Parathyroid adenoma (tissue), 2 donors: ENCODE results near the gene FN3K.
"Not testable (repeated sequence)": the region's sequence is repeated elsewhere in the genome, so short reads cannot be mapped to it uniquely, and the experiment has no call there.

Experiments used
- H2AFZ ChIP-seq: fragments of 300-600 bp; sonication (generic); one replicate; pipeline ENCODE4 v1.7.0; 2017; ENCODE audit warnings: antibody characterized with exemption, mild to moderate bottlenecking
- H3K27ac ChIP-seq: fragments of 300-600 bp; sonication (generic); one replicate; pipeline ENCODE4 v1.7.0; 2017
- H3K27me3 ChIP-seq: fragments of 300-600 bp; sonication (generic); one replicate; pipeline ENCODE4 v1.7.0; 2017; ENCODE audit warnings: low read length; ENCODE audit not compliant: control insufficient read depth, insufficient read depth
- H3K36me3 ChIP-seq: fragments of 300-600 bp; sonication (generic); one replicate; pipeline ENCODE4 v1.7.0; 2017; ENCODE audit warnings: low read length; ENCODE audit not compliant: control insufficient read depth, insufficient read depth
- H3K4me1 ChIP-seq: fragments of 300-600 bp; sonication (generic); one replicate; pipeline ENCODE4 v1.7.0; 2017; ENCODE audit warnings: control low read depth
- H3K4me2 ChIP-seq: fragments of 300-600 bp; sonication (generic); one replicate; pipeline ENCODE4 v1.7.0; 2017; ENCODE audit warnings: low read length
- H3K4me3 ChIP-seq: fragments of 300-600 bp; sonication (generic); one replicate; pipeline ENCODE4 v1.7.0; 2017; ENCODE audit warnings: low read depth, low read length
- H3K79me2 ChIP-seq: fragments of 300-600 bp; sonication (generic); one replicate; pipeline ENCODE4 v1.7.0; 2017; ENCODE audit warnings: control low read depth
- H3K9ac ChIP-seq: fragments of 300-600 bp; sonication (generic); one replicate; pipeline ENCODE4 v1.7.0; 2017; ENCODE audit warnings: mild to moderate bottlenecking
- H3K9me3 ChIP-seq: fragments of 300-600 bp; sonication (generic); one replicate; pipeline ENCODE4 v1.7.0; 2017; ENCODE audit warnings: low read length; ENCODE audit not compliant: control insufficient read depth
- TF ChIP-seq, protein P1 (sequence below): fragments of 300-600 bp; sonication (generic); IDR thresholded peaks from one replicate; pipeline ENCODE4 v1.7.0; 2017; ENCODE audit warnings: antibody characterized with exemption, mild to moderate bottlenecking
- donor health status: primary hyperparathyroidism.

Gene FN3K

DNA sequence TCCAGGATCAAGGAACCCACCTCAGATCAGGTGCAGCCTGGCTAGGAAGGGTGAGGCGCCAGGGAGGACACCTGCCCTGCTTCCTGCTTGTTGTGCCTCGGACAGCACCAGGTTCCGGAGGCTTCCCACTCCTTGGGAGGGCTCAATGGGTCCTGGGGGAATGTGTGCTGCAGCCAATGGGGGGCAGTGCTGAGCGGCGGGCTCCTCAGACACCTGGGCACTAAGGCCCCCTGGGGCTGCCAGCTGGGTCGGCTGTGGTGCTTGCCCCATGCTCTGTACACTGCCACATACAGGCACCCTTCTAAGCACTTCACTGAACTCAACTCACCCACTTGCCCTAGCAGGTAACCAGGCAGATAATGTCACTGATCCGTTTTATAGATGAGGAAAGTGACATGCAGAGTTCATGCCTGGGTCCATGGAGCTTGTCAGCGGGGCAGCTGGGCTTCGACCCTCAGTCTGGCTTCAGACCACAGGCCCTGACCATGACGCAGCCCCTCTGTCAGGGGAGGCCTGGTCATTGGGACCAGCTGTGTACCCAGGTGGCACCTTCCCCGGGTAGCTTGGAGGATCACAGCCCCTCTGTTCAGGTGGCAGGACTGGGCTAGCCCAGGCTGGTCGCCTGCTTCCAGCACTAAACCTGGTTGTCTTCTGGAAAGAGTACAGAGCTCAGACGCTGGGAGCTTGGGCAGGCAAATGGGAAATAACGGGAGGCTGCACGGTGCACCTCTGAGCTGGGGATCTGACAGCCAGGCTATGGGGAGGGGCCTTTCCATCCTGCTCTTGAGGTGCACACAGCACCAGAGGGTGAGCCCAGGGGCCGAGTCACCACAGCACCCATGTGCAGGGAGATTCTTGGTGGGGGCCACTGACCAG is 8.2 kb downstream of the FN3K start:
- Histone ChIP-seq H3K9me3 (no peaks in the 10 kb centered on the region), H3K4me3 (no peak overlapping the region), H3K36me3 (no peaks in the 10 kb centered on the region), H3K4me1 (no peaks in the 10 kb centered on the region), H2AFZ (no peak overlapping the region), H3K4me2 (no peak overlapping the region), H3K79me2 (no peaks in the 10 kb centered on the region), H3K27me3 (no peaks in the 10 kb centered on the region), H3K9ac (no peak overlapping the region), H3K27ac (no peak overlapping the region)
- TF ChIP-seq, protein P1, sequence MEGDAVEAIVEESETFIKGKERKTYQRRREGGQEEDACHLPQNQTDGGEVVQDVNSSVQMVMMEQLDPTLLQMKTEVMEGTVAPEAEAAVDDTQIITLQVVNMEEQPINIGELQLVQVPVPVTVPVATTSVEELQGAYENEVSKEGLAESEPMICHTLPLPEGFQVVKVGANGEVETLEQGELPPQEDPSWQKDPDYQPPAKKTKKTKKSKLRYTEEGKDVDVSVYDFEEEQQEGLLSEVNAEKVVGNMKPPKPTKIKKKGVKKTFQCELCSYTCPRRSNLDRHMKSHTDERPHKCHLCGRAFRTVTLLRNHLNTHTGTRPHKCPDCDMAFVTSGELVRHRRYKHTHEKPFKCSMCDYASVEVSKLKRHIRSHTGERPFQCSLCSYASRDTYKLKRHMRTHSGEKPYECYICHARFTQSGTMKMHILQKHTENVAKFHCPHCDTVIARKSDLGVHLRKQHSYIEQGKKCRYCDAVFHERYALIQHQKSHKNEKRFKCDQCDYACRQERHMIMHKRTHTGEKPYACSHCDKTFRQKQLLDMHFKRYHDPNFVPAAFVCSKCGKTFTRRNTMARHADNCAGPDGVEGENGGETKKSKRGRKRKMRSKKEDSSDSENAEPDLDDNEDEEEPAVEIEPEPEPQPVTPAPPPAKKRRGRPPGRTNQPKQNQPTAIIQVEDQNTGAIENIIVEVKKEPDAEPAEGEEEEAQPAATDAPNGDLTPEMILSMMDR, result no peak

DNA sequence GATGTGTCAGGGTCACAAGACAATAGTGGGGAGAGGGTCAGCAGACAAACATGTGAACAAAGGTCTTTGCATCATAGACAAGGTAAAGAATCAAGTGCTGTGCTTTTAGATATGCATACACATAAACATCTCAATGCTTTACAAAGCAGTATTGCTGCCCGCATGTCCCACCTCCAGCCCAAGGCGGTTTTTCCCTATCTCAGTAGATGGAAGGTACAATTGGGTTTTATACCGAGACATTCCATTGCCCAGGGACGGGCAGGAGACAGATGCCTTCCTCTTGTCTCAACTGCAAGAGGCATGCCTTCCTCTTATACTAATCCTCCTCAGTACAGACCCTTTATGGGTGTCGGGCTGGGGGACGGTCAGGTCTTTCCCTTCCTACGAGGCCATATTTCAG is 9.3 kb downstream of the FN3K start:
- H3K27me3 ChIP-seq, H3K36me3 ChIP-seq, H3K9me3 ChIP-seq, H3K4me2 ChIP-seq, H3K4me3 ChIP-seq, H3K9ac ChIP-seq, H3K27ac ChIP-seq, H2AFZ ChIP-seq, H3K79me2 ChIP-seq, H3K4me1 ChIP-seq: not testable (repeated sequence)

DNA sequence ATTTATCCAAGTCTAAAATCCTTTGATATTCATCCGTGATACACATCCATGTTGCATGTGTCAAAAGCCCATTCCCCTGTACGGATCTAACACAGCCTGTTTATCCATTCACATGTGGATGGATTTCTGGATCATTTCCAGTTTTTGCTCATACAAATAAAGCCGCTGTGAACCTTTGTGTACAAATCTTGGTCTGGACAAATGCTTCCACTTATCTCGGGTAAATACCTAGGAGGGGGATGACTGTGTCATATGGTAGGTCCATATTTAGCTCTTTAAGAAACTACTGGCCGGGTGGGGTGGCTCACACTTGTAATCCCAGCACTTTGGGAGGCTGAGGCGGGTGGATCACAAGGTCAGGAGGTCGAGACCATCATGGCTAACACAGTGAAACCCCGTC is 10.1 kb downstream of the FN3K start:
- Histone ChIP-seq H3K27me3 (no peaks in the 10 kb centered on the region), H3K4me1 (no peaks in the 10 kb centered on the region), H3K9me3 (no peaks in the 10 kb centered on the region), H3K4me3 (no peak overlapping the region), H3K4me2 (no peak overlapping the region), H2AFZ (no peak overlapping the region), H3K79me2 (no peaks in the 10 kb centered on the region), H3K9ac (no peak overlapping the region), H3K27ac (no peak overlapping the region), H3K36me3 (no peaks in the 10 kb centered on the region)
- TF ChIP-seq, protein P1, result no peak

- no peaks in the 10 kb centered on the region for H3K36me3 ChIP-seq
- no peak overlapping the region for H2AFZ ChIP-seq
- H3K4me2 ChIP-seq, result no peak overlapping the region
- TF ChIP-seq, protein P1, result no peak
- H3K4me1 ChIP-seq, result no peaks in the 10 kb centered on the region
- no peak overlapping the region for H3K9ac ChIP-seq
- H3K4me3 ChIP-seq, result no peak overlapping the region
- no peaks in the 10 kb centered on the region for H3K9me3 ChIP-seq
- H3K27ac ChIP-seq, result no peak overlapping the region
- no peaks in the 10 kb centered on the region for H3K27me3 ChIP-seq
- H3K79me2 ChIP-seq, result no peaks in the 10 kb centered on the region
These were observed 13.3 kb downstream of the FN3K start for GRCh38 chr17:82748756-82749155.

- Histone ChIP-seq H2AFZ (no peak overlapping the region), H3K9me3 (no peaks in the 10 kb centered on the region), H3K36me3 (no peaks in the 10 kb centered on the region), H3K4me1 (peaks cover under 1% of the 10 kb centered on the region), H3K27ac (no peak overlapping the region), H3K79me2 (peaks cover 7% of the 10 kb centered on the region), H3K27me3 (no peaks in the 10 kb centered on the region), H3K4me3 (no peak overlapping the region), H3K9ac (no peak overlapping the region), H3K4me2 (no peak overlapping the region)
- TF ChIP-seq, protein P1, result no peak
These were observed 15.0 kb downstream of the FN3K start for GRCh38 chr17:82750241-82750908.
